Karpas-422 (cell line): ENCODE results near the gene CDCP2. TPM values are rescaled to one million over a fixed set of nuclear protein-coding genes. Genes with fewer than 3 reads are reported as not detected.
"Not testable (repeated sequence)": the region's sequence is repeated elsewhere in the genome, so short reads cannot be mapped to it uniquely, and the experiment has no call there.

ENCODE experiments used
- DNase-seq: peaks from one replicate; pipeline ENCODE4 v3.0.0-alpha.2; 2015
- H2AFZ ChIP-seq: fragments of 200-600 bp; sonication (generic); 2 replicates; pipeline ENCODE4 v1.6.1; 2014; ENCODE audit warnings: antibody characterized with exemption, low read length, mixed read lengths
- H3K27ac ChIP-seq: fragments of 200-600 bp; sonication (generic); 2 replicates; pipeline ENCODE4 v1.5.1; 2014; ENCODE audit warnings: mild to moderate bottlenecking, low read length, moderate library complexity
- H3K27me3 ChIP-seq: fragments of 200-600 bp; sonication (generic); 2 replicates; pipeline ENCODE4 v1.6.1; 2014; ENCODE audit warnings: low read length, mixed read lengths
- H3K36me3 ChIP-seq: fragments of 200-600 bp; sonication (generic); 2 replicates; pipeline ENCODE4 v1.6.1; 2014; ENCODE audit warnings: low read length, mixed read lengths; ENCODE audit not compliant: insufficient read depth
- H3K4me1 ChIP-seq: fragments of 200-600 bp; sonication (generic); 2 replicates; pipeline ENCODE4 v1.6.1; 2014; ENCODE audit warnings: mild to moderate bottlenecking, low read length, mixed read lengths
- H3K4me2 ChIP-seq: fragments of 200-600 bp; sonication (generic); 2 replicates; pipeline ENCODE4 v1.6.1; 2014; ENCODE audit warnings: low read length, low read depth, mild to moderate bottlenecking; ENCODE audit not compliant: poor library complexity, severe bottlenecking
- H3K4me3 ChIP-seq: fragments of 200-600 bp; sonication (generic); 2 replicates; pipeline ENCODE4 v1.5.1; 2014; ENCODE audit warnings: mild to moderate bottlenecking, antibody characterized with exemption, low read length, mixed read lengths
- H3K79me2 ChIP-seq: fragments of 200-600 bp; sonication (generic); 2 replicates; pipeline ENCODE4 v1.6.1; 2014; ENCODE audit warnings: mild to moderate bottlenecking, low read length, mixed read lengths
- H3K9ac ChIP-seq: fragments of 200-600 bp; sonication (generic); 2 replicates; pipeline ENCODE4 v1.6.0; 2014; ENCODE audit warnings: low read length
- H3K9me2 ChIP-seq: fragments of 200-600 bp; sonication (generic), shearing (Covaris generic); replicated peaks from 2 replicates; pipeline ENCODE4 v1.6.0; 2014; ENCODE audit warnings: mild to moderate bottlenecking, low read length, moderate library complexity; ENCODE audit not compliant: insufficient read depth
- H3K9me3 ChIP-seq: fragments of 300-700, 200-600 bp; sonication (generic); 2 replicates; pipeline ENCODE4 v1.6.1; 2014; ENCODE audit warnings: low read length, mixed read lengths
- H4K20me1 ChIP-seq: fragments of 200-600 bp; sonication (generic); 2 replicates; pipeline ENCODE4 v1.6.1; 2014; ENCODE audit warnings: mild to moderate bottlenecking, antibody characterized with exemption, low read length, low read depth; ENCODE audit not compliant: insufficient read depth
- total RNA-seq: library from RNA; depleted of rRNA; stranded (reverse); fragments of >200 nt; shearing (Covaris generic); gene quantifications from 2 replicates; pipeline ENCODE4 v1.2.3, GENCODE V29; 2014; ENCODE audit warnings: low replicate concordance

The CDCP2 gene
- total RNA-seq, 1 experiment from 2014 or later: not detected

GRCh38 chr1:54095546-54096226, 57.1 kb downstream of the CDCP2 start:
- no peaks in the 10 kb centered on the region for H3K4me1 ChIP-seq
- H3K4me3 ChIP-seq: no peak overlapping the region
- no peaks in the 10 kb centered on the region for H4K20me1 ChIP-seq
- DNase-seq: no peak
- no peaks in the 10 kb centered on the region for H3K79me2 ChIP-seq
- H3K27me3 ChIP-seq: no peaks in the 10 kb centered on the region
- H3K27ac ChIP-seq: no peak overlapping the region
- H3K9ac ChIP-seq: no peak overlapping the region
- no peaks in the 10 kb centered on the region for H3K36me3 ChIP-seq
- H3K4me2 ChIP-seq: no peak overlapping the region
- no peaks in the 10 kb centered on the region for H3K9me2 ChIP-seq
- no peak overlapping the region for H2AFZ ChIP-seq
- H3K9me3 ChIP-seq: no peaks in the 10 kb centered on the region

DNA sequence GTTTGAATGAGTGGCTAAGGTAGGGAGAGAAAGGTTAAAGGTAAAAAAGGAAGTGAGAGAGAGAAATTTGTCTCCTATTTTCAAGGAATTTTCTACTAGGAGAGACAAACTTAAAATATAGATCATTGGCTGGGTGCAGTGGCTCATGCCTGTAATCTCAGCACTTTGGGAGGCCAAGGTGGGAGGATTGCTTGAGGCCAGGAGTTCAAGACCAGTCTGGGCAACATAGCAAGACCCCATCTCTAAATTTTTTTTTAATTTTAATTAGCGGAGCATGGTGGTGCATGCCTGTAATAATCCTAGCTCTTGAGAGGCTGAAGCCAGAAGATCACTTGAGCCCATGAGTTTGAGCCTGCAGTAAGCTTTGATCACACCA, 58.1 kb downstream of the CDCP2 start:
- not testable (repeated sequence) for H3K9me2 ChIP-seq, H3K79me2 ChIP-seq, H4K20me1 ChIP-seq, H3K9ac ChIP-seq, H3K27ac ChIP-seq, H2AFZ ChIP-seq, H3K4me1 ChIP-seq, H3K4me3 ChIP-seq, DNase-seq, H3K36me3 ChIP-seq, H3K27me3 ChIP-seq, H3K9me3 ChIP-seq, H3K4me2 ChIP-seq

GRCh38 chr1:54094001-54094729, 58.6 kb downstream of the CDCP2 start:
- no peaks in the 10 kb centered on the region for H3K9me2 ChIP-seq
- no peaks in the 10 kb centered on the region for H3K36me3 ChIP-seq
- H3K4me3 ChIP-seq: no peak overlapping the region
- no peaks in the 10 kb centered on the region for H3K9me3 ChIP-seq
- no peaks in the 10 kb centered on the region for H3K27me3 ChIP-seq
- no peak for DNase-seq
- H3K4me1 ChIP-seq: no peaks in the 10 kb centered on the region
- no peak overlapping the region for H3K9ac ChIP-seq
- H3K27ac ChIP-seq: no peak overlapping the region
- no peak overlapping the region for H3K4me2 ChIP-seq
- H2AFZ ChIP-seq: no peak overlapping the region
- H4K20me1 ChIP-seq: no peaks in the 10 kb centered on the region
- no peaks in the 10 kb centered on the region for H3K79me2 ChIP-seq

GRCh38 chr1:54091666-54092065, 61.1 kb downstream of the CDCP2 start:
- 0 out of 2 replicates have a peak, but pooled peaks cover 1% of the 10 kb centered on the region for H3K4me1 ChIP-seq
- no peaks in the 10 kb centered on the region for H3K9me2 ChIP-seq
- H3K27ac ChIP-seq: no peak overlapping the region
- no peaks in the 10 kb centered on the region for H3K27me3 ChIP-seq
- no peak overlapping the region for H3K4me2 ChIP-seq
- H3K9ac ChIP-seq: no peak overlapping the region
- H3K9me3 ChIP-seq: no peaks in the 10 kb centered on the region
- H3K36me3 ChIP-seq: no peaks in the 10 kb centered on the region
- DNase-seq: no peak
- H4K20me1 ChIP-seq: no peaks in the 10 kb centered on the region
- H3K79me2 ChIP-seq: no peaks in the 10 kb centered on the region
- H2AFZ ChIP-seq: no peak overlapping the region
- no peak overlapping the region for H3K4me3 ChIP-seq

GRCh38 chr1:54088385-54088784, 64.4 kb downstream of the CDCP2 start:
- H3K4me1 ChIP-seq: 0 out of 2 replicates have a peak, but pooled peaks cover 3% of the 10 kb centered on the region
- H3K79me2 ChIP-seq: no peaks in the 10 kb centered on the region
- H3K4me2 ChIP-seq: no peak overlapping the region
- no peak for DNase-seq
- no peaks in the 10 kb centered on the region for H4K20me1 ChIP-seq
- no peaks in the 10 kb centered on the region for H3K9me3 ChIP-seq
- H3K9me2 ChIP-seq: no peaks in the 10 kb centered on the region
- H3K27me3 ChIP-seq: no peaks in the 10 kb centered on the region
- H3K9ac ChIP-seq: no peak overlapping the region
- no peak overlapping the region for H2AFZ ChIP-seq
- no peak overlapping the region for H3K27ac ChIP-seq
- no peaks in the 10 kb centered on the region for H3K36me3 ChIP-seq
- no peak overlapping the region for H3K4me3 ChIP-seq

DNA sequence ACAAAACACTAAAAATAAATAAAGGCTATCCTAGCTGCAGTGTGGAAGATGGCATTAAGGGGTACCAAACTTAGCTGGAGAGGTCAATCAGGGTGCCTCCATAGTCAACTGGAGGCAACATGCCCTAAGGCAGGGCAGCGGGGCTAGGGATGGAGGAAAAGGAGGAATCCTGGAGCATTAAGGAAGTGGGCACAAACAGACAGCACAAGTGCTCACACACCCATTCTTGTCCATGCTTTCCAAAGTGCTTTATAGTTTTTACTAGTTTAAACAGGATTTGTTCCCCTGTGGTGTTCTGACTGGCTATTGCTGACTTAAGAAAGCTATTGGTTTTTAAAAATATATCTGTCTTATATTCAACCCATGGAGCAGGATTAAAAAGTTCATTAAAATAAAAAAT, 66.0 kb downstream of the CDCP2 start:
- Histone ChIP-seq H3K9me2 (no peaks in the 10 kb centered on the region), H3K9ac (no peak overlapping the region), H2AFZ (no peak overlapping the region), H3K4me1 (0 out of 2 replicates have a peak, but pooled peaks cover 3% of the 10 kb centered on the region), H4K20me1 (no peaks in the 10 kb centered on the region), H3K4me3 (no peak overlapping the region), H3K79me2 (peaks cover 7% of the 10 kb centered on the region; the same call in 1 of the 2 replicates), H3K4me2 (no peak overlapping the region), H3K36me3 (no peaks in the 10 kb centered on the region), H3K27ac (no peak overlapping the region), H3K27me3 (no peaks in the 10 kb centered on the region), H3K9me3 (no peaks in the 10 kb centered on the region)
- DNase-seq: no peak

- no peak overlapping the region for H3K9ac ChIP-seq
- H2AFZ ChIP-seq: no peak overlapping the region
- no peak overlapping the region for H3K4me2 ChIP-seq
- H3K36me3 ChIP-seq: no peaks in the 10 kb centered on the region
- no peaks in the 10 kb centered on the region for H3K9me2 ChIP-seq
- H3K4me3 ChIP-seq: no peak overlapping the region
- H3K4me1 ChIP-seq: 0 out of 2 replicates have a peak, but pooled peaks cover 3% of the 10 kb centered on the region
- H3K27ac ChIP-seq: no peak overlapping the region
- peaks cover 7% of the 10 kb centered on the region; the same call in 1 of the 2 replicates for H3K79me2 ChIP-seq
- H3K27me3 ChIP-seq: no peaks in the 10 kb centered on the region
- DNase-seq: no peak
- H4K20me1 ChIP-seq: no peaks in the 10 kb centered on the region
- H3K9me3 ChIP-seq: no peaks in the 10 kb centered on the region
Observed at GRCh38 chr1:54084794-54085193, 68.0 kb downstream of the CDCP2 start.
